22Rv1 (cell line): ENCODE measurements around the gene CHD2.

Source experiments
- CTCF ChIP-seq: fragments of 450-650 bp; IDR thresholded peaks from 2 replicates; pipeline ENCODE4 v1.5.1; 2017; ENCODE audit warnings: mild to moderate bottlenecking
- ZFX ChIP-seq: fragments of 450-650 bp; IDR thresholded peaks from 2 replicates; pipeline ENCODE4 v1.6.1; 2017; ENCODE audit warnings: antibody characterized with exemption, borderline replicate concordance

GRCh38 chr15:93060336-93061248 is 160.5 kb downstream of the CHD2 start:
- TF ChIP-seq CTCF (no peak), ZFX (no peak)
